Right lung (tissue), 5 donors: ENCODE measurements around the gene KCNQ1OT1. TPM values are rescaled to one million over a fixed set of nuclear protein-coding genes. Genes with fewer than 3 reads are reported as not detected.

Experiments
- DNase-seq, 2 donors: peaks; one replicate each; pipeline ENCODE4 v3.0.0-alpha.2; 2013
- polyA plus RNA-seq, 5 donors: library from polyadenylated mRNA; unstranded; fragments of 120-200 nt; gene quantifications; one replicate each; pipeline versions ENCODE4 v1.2.1 to v1.2.3, GENCODE V29; 2013; ENCODE audit warnings: inconsistent platforms in 1 of 5, low replicate concordance in 1 of 5; ENCODE audit not compliant: insufficient read length in 5 of 5, insufficient read depth in 1 of 5

KCNQ1OT1 gene
- polyA plus RNA-seq, 5 donors, result 1.3 to 3.1 (median 2.5) TPM

DNA sequence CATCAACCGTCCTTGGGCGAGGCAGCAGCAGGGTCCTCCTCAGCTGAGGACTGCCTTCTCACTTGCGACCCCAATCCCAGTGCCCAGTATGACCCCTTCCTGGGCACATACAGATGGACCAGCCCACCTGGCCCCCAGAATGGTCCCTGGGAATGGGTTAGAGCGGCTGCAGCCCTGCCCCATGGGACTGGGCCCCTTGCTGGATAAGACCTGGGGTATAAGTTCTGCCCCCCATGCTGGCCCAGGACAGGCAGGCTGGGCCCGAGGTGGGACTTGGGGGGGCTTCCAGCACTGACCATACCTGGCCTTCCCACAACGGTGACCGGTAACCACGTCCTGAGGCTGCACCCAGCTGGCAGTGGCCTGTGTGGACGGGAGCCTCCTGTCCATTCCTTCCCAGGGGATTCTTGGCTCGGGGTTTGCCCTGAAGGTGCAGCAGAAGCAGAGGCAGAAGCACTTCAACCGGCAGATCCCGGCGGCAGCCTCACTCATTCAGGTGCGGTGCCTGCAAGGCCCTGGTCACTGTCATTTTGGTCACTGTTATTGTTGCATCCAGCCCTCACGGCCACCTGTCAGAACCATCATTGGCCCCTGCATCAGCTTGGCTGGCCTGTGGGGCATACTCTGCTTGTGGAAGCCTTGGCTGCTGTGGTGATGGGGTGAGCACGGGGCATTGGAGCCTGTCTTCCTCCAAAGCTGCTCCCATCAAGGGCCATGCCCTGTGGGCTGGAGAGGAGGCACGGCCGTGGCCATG is 114.8 kb downstream of the KCNQ1OT1 start:
- no peak for DNase-seq

GRCh38 chr11:2584434-2584811 is 115.4 kb downstream of the KCNQ1OT1 start:
- DNase-seq, result no peak

DNA sequence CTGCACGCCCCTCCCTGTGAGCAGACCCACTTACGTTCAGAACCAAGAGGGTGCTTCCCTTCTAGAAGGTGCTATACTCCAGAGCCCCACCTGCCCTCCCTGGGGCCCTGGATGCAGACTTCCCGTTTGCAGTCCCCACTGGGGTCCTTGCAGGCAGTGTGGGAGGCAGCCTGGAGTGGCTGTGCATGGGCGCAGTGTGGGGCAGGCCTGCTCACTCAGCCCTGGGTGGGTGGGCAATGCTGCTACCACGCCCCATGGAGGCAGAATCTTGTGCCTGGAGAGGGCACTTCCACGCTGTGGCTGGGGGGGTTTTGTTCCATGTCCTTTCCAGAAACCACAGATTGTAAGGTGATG is 116.2 kb downstream of the KCNQ1OT1 start:
- no peak for DNase-seq

DNA sequence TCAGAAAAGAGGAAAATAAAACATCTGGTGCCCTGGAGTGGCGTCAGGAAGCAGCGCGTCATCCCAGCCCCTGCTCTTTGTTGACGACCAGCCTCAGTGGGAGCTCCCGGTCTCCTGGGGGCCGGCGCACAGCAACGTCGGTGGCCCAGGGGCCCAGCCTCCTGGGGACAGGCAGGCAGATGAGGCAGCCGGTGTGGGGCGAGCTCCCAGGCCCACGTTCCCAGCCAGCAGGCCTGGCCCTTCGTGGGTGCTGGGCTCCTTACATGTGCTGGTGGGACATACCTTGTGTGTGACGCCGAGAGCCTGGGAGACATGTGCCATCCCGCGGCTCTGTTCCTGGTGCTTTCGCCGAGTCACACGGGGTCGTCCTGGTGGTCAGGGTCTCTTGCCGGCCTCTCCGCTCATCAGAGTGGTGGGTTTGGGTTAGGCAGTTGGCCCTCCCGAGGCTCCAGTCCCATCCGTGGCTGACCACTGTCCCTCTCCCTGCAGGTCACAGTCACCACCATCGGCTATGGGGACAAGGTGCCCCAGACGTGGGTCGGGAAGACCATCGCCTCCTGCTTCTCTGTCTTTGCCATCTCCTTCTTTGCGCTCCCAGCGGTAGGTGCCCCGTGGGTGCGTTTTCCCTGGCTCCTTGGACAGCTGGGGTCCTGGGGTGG is 116.7 kb downstream of the KCNQ1OT1 start:
- no peak for DNase-seq

DNA sequence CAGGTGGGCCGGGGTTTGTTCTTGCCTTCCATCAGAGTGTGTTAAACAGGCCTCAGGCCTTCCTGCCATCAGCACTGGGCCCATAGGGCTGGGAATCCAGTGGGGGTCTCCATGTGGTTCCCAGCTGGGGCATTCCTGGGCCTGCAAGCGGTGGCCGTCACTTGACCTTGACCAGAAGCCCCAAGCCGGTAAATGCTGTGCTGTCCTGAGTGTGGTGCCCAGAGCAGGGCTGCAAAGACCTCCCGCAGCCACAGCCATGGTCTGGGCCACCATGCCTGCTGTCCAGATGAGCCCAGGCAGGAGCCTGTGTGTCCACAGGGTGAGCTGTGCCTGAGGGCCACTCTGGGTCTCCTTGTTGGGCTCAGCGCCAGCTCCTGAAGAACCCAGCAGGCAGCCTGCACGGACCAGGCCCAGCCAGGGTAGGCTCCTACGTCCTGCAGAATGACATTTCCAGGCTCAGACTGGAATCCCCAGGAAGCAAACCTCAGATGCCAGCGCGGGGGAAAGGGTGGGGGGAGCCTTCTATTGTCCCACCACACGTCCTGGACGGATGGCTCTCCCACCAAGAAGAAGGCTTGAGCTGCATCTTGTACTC is 117.3 kb downstream of the KCNQ1OT1 start:
- DNase-seq, result no peak

DNA sequence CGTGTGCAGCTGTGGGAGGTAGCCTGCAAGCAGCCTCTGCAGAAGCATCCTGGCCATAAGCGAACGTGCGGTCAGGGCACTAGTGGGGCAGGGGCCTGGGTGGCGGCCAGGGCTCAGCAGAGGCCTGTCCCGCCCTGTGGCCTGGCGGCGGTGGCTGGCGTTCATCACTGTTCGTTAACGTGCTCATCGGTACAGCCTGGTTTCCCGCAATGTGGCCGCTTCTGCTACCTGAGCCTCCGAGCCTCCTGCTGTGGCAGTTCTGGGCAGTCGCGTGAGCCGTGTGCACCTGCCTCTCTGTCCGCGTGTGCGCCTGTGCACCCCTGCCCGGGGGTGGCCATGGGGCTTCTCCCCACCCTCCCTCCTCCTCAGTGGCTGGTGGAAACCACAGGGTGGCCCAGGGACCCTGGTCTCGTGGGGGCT is 117.9 kb downstream of the KCNQ1OT1 start:
- DNase-seq, result no peak

- no peak for DNase-seq
These were observed 118.5 kb downstream of the KCNQ1OT1 start for GRCh38 chr11:2581151-2581930.

- no peak for DNase-seq
These were observed 119.2 kb downstream of the KCNQ1OT1 start for GRCh38 chr11:2580571-2581001.

- DNase-seq, result no peak
These were observed 119.8 kb downstream of the KCNQ1OT1 start for GRCh38 chr11:2580061-2580421.

- no peak for DNase-seq
These were observed 120.3 kb downstream of the KCNQ1OT1 start for GRCh38 chr11:2579315-2580060.

- no peak for DNase-seq
These were observed 120.9 kb downstream of the KCNQ1OT1 start for GRCh38 chr11:2578929-2579270.

DNA sequence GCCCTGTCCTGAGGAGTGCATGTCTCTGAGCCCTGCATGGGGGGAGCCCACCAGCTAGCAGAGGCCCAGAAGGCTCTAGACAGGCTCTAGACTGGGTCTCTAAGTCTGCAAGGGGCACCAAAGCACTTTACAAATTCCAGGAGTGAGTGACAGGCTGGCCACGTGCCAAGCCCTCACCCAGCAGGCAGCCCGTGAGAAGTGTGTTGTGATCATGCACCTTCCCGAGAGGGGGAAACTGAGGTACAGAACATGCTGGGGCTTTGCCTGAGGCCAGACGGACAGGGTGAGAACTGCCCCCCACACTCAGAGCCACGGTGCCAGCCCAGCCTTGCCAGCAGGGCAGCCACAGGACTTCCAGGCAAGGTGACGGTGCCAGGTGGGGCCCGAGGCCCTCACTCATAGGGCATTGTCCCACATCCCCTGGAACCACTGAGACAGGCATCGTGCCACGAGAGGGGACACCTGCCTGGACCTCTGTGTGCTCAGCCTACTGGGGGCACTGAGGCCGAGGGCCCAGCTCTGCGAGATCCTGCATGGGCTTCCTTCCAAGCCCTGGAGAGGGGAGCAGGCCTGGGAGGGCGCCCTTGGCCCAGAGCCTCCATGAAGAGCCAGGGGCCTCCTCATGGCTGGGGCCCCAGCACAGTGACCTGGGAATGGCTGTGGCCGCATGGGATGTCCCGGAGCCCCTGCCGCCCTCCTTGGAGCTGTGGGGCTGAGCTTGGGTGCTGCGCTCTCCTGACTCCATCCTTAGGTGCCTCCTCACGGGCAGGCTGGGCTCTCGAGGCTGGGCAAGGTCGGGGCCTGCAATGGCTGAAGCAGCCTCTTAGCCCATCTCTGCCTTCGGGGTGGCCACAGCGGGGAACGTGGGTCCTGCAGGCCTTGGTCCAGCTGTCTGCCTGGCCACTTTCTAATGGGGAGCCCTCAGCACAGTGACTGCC is 121.5 kb downstream of the KCNQ1OT1 start:
- DNase-seq, result no peak

GRCh38 chr11:2577031-2577990 is 122.5 kb downstream of the KCNQ1OT1 start:
- no peak for DNase-seq

DNA sequence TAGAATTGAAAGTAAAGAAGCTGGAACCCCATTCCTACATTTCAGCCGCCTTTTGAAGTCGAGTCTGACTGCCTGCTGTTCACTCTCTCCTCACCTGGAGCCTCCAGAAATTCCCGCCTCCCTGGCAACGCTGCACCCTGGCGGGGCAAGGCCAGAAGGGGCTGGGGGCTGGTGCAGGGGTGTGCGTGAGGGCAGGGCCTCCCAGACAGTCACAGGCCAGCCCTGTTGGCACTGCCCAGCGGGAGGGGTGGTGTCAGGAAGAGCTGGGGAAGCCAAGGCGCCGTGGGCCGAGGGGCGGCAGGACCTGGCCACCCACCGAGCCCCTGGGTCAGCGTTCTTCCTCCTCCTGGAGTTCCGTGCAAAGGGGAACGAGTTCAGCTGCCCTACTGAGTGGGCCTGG is 123.2 kb downstream of the KCNQ1OT1 start:
- no peak for DNase-seq

GRCh38 chr11:2576111-2576510 is 123.7 kb downstream of the KCNQ1OT1 start:
- no peak for DNase-seq

GRCh38 chr11:2575591-2576051 is 124.2 kb downstream of the KCNQ1OT1 start:
- DNase-seq, result no peak

- no peak for DNase-seq
These were observed 125.0 kb downstream of the KCNQ1OT1 start for GRCh38 chr11:2574553-2575535.

DNA sequence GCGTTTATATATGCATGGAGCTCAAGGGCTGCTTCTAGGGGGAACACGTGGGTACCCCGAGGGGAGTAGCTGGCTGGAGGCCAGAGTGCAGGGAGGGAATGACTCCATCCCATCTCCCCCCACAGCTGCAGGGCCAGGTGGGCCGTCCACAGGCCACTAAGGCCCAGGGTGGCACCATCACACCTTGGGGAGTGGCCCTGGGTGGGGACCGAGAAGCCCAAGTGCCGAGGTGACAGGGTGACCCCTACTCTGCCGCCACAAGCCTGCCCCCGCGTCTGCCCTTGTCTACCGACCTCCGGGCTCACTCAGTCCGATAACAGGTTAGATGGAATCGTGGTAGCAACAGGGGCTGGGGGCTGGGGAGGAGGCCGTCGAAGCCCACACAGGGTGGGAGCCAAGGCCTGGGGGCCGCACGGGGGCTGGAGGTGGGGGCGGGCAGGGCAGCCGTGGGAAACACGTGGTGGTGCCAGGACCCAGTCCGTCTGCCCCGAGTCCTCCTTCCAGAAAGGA is 125.7 kb downstream of the KCNQ1OT1 start:
- DNase-seq, result no peak
